ENCODE measurements around the gene ARAP1. TPM values are rescaled to one million over a fixed set of nuclear protein-coding genes. Genes with fewer than 3 reads are reported as not detected.

ARAP1 gene
- total RNA-seq, 1 experiment from 2014 or later = 66.1 TPM

DNA sequence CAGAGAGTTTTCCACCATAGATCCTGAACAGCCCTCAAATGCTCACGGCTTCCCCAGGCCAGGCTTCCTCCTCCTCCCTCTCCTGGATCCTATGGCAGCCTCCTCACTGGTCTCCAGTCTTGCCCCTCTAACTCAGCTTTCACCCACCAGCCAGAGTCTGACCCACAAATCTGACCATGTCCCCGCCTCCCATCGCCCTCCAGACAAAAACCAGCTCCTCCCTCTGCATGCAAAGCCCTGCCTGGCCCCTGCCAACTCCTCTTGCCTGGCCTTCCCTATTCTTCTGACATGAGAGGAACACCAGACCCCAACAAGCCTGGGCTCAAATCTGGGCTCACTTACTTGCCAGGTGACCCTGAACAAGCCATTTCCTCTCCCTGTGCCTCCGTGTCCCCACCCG, 45.6 kb downstream of the ARAP1 start:
- peaks cover 6% of the 10 kb centered on the region for H3K4me1 ChIP-seq (ENCODE audit: insufficient read depth, low read length, poor library complexity, severe bottlenecking)
- POLR2A ChIA-PET (ENCODE audit: low non-redundant PET) = no interaction called here
- BruUV-seq (replicated peaks) = no TSS peak
- no peaks in the 10 kb centered on the region for H3K27me3 ChIP-seq (replicated peaks; ENCODE audit: insufficient read depth, low read depth, low read length, poor library complexity)
- H3K9me3 ChIP-seq (ENCODE audit: low read depth, low read length, poor library complexity, severe bottlenecking) = no peaks in the 10 kb centered on the region
- H3K4me3 ChIP-seq (ENCODE audit: low read depth, low read length, poor library complexity, severe bottlenecking) = no peak overlapping the region
- TF ChIP-seq EZH2 (IDR thresholded peaks at IDR 0.05; ENCODE audit: borderline replicate concordance, low read depth, low read length, poor library complexity, severe bottlenecking) = no peak
- TF ChIP-seq, protein P1, sequence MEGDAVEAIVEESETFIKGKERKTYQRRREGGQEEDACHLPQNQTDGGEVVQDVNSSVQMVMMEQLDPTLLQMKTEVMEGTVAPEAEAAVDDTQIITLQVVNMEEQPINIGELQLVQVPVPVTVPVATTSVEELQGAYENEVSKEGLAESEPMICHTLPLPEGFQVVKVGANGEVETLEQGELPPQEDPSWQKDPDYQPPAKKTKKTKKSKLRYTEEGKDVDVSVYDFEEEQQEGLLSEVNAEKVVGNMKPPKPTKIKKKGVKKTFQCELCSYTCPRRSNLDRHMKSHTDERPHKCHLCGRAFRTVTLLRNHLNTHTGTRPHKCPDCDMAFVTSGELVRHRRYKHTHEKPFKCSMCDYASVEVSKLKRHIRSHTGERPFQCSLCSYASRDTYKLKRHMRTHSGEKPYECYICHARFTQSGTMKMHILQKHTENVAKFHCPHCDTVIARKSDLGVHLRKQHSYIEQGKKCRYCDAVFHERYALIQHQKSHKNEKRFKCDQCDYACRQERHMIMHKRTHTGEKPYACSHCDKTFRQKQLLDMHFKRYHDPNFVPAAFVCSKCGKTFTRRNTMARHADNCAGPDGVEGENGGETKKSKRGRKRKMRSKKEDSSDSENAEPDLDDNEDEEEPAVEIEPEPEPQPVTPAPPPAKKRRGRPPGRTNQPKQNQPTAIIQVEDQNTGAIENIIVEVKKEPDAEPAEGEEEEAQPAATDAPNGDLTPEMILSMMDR (conservative IDR thresholded peaks at IDR 0.05; ENCODE audit: low read depth, low read length) = no peak
- intact Hi-C loops (cut with micrococcal nuclease; ENCODE audit: unreplicated experiment) = no loop called here
- no peak for DNase-seq (ENCODE audit: low spot score)
- H3K36me3 ChIP-seq (ENCODE audit: insufficient read depth, low read length, poor library complexity, severe bottlenecking) = peaks cover 12% of the 10 kb centered on the region
- H3K27ac ChIP-seq (ENCODE audit: low read depth, low read length, poor library complexity, severe bottlenecking) = no peak overlapping the region
- CTCF ChIA-PET = no interaction called here

DNA sequence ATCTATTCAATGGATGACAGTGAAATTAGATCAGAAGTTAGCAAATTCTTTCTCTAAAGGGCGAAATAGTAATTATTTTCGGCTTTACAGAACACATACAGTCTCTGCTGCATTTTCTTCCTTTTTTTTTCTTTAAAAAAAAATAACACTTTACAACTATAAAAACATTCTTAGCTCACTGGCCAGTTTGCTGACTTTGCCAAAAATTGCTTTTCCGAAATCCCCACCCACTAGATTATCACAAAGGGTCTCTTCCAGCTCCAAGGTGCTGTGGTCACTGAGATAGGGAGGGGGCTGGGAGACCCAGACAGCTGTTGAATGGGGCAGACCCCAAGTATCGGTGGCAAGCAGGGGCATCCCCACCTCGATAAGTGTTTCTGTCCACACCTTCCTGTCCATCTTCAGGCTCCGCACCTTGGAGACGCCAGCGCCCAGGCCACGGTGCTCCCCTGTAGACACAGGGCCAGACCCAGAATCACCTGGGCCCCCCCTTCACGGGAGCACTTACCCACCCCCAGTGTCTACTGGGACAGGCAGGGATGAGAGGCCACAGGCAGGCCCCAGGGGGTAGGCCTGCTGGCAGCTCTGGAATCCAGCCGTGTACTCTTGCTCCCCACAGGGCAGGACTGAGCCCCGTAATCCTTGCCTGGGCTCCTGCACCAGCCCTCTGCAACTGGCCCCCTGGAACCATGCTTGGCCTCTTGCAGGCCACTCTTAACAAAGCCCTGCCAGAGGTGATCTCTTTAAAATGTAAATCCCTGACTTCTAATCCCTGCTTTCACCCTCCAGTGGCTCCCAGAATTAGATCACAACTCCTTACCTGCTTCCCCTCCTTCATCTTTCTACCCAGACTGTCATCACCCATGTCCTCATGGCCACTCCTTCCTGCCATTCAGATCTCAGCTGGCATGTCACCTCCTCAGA, 46.5 kb downstream of the ARAP1 start:
- peaks cover 9% of the 10 kb centered on the region for H3K36me3 ChIP-seq (ENCODE audit: insufficient read depth, low read length, poor library complexity, severe bottlenecking)
- CTCF ChIA-PET = no interaction called here
- intact Hi-C loops (cut with micrococcal nuclease; ENCODE audit: unreplicated experiment) = no loop called here
- H3K27me3 ChIP-seq (replicated peaks; ENCODE audit: insufficient read depth, low read depth, low read length, poor library complexity) = no peaks in the 10 kb centered on the region
- H3K4me3 ChIP-seq (ENCODE audit: low read depth, low read length, poor library complexity, severe bottlenecking) = no peak overlapping the region
- POLR2A ChIA-PET (ENCODE audit: low non-redundant PET) = no interaction called here
- H3K9me3 ChIP-seq (ENCODE audit: low read depth, low read length, poor library complexity, severe bottlenecking) = no peaks in the 10 kb centered on the region
- TF ChIP-seq, protein P1 (conservative IDR thresholded peaks at IDR 0.05; ENCODE audit: low read depth, low read length) = no peak
- TF ChIP-seq EZH2 (IDR thresholded peaks at IDR 0.05; ENCODE audit: borderline replicate concordance, low read depth, low read length, poor library complexity, severe bottlenecking) = no peak
- peaks cover 6% of the 10 kb centered on the region for H3K4me1 ChIP-seq (ENCODE audit: insufficient read depth, low read length, poor library complexity, severe bottlenecking)
- no peak for DNase-seq (ENCODE audit: low spot score)
- H3K27ac ChIP-seq (ENCODE audit: low read depth, low read length, poor library complexity, severe bottlenecking) = no peak overlapping the region
- BruUV-seq (replicated peaks) = no TSS peak

DNA sequence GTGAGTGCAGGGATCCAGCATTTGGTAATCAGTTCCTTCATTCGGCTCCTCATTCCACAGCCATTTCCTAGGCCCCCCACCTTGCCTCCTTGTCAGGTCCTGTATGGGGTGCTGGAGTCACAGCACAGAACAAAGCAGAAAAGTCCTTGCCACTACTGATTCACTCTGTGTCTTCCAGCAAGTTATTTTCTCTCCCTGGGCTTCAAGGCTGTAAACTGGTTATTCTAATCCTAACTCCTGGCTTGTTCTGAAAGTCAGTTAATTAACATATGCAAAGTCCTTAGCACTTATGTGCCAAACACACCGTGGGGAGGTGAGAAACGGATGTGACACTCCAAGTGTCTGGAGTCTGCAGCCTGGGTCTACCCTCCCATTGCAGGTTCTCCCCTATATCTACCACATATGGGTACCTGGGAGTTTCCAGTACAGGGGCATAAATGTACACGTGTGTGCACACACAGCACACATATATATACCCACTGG, 47.4 kb downstream of the ARAP1 start:
- no peak overlapping the region for H3K4me3 ChIP-seq (ENCODE audit: low read depth, low read length, poor library complexity, severe bottlenecking)
- no TSS peak for BruUV-seq (replicated peaks)
- peaks cover 6% of the 10 kb centered on the region for H3K4me1 ChIP-seq (ENCODE audit: insufficient read depth, low read length, poor library complexity, severe bottlenecking)
- H3K9me3 ChIP-seq (ENCODE audit: low read depth, low read length, poor library complexity, severe bottlenecking) = no peaks in the 10 kb centered on the region
- no peak for DNase-seq (ENCODE audit: low spot score)
- POLR2A ChIA-PET (ENCODE audit: low non-redundant PET) = no interaction called here
- intact Hi-C loops (cut with micrococcal nuclease; ENCODE audit: unreplicated experiment) = no loop called here
- no peak overlapping the region for H3K27ac ChIP-seq (ENCODE audit: low read depth, low read length, poor library complexity, severe bottlenecking)
- TF ChIP-seq EZH2 (IDR thresholded peaks at IDR 0.05; ENCODE audit: borderline replicate concordance, low read depth, low read length, poor library complexity, severe bottlenecking) = no peak
- TF ChIP-seq, protein P1 (conservative IDR thresholded peaks at IDR 0.05; ENCODE audit: low read depth, low read length) = no peak
- CTCF ChIA-PET = no interaction called here
- no peaks in the 10 kb centered on the region for H3K27me3 ChIP-seq (replicated peaks; ENCODE audit: insufficient read depth, low read depth, low read length, poor library complexity)
- H3K36me3 ChIP-seq (ENCODE audit: insufficient read depth, low read length, poor library complexity, severe bottlenecking) = peaks cover 9% of the 10 kb centered on the region

Data from A673 (cell line).